Activated CD4-positive, alpha-beta T cell treated with anti-CD3 and anti-CD28 coated beads, Interleukin-2, amount 50 U/mL, for 24 hours (primary cell): ENCODE results near the gene PPIL1.
"Not testable (repeated sequence)": the region's sequence is repeated elsewhere in the genome, so short reads cannot be mapped to it uniquely, and the experiment has no call there.

ENCODE experiments used
- DNase-seq, 2 donors: peaks; one replicate each; pipeline ENCODE4 v3.0.0-alpha.2; 2020; ENCODE audit warnings: low read depth in 1 of 2, low spot score in 1 of 2

PPIL1 gene

DNA sequence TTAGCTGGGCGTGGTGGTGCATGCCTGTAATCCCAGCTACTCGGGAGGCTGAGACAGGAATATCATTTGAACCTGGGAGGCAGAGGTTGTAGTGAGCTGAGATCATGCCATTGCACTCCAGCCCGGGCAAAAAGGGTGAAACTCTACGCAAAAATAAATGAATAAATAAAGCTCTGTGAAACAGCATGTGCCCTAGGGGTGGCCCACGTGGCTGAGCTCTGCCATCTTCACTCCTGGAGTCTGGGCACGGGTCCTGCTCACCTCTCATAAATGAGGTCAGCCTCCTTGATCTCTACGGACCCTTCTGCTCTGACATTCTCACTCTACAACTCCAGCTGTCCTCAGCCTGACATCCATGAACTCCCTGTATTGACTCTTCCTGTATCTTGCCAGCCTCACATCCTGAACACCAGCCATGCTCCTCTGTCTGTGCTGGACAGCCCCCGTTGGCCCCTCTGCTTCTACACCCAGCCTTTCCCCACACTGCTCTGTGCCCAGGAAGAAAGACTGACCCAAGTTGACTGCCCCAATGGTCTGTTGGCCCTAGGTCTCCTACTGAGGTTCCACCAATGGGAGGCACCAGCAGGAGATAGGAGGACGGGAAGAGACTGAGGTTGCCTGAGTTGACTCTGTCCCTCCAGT lies 57.3 kb downstream of the PPIL1 start:
- no peak for DNase-seq

DNA sequence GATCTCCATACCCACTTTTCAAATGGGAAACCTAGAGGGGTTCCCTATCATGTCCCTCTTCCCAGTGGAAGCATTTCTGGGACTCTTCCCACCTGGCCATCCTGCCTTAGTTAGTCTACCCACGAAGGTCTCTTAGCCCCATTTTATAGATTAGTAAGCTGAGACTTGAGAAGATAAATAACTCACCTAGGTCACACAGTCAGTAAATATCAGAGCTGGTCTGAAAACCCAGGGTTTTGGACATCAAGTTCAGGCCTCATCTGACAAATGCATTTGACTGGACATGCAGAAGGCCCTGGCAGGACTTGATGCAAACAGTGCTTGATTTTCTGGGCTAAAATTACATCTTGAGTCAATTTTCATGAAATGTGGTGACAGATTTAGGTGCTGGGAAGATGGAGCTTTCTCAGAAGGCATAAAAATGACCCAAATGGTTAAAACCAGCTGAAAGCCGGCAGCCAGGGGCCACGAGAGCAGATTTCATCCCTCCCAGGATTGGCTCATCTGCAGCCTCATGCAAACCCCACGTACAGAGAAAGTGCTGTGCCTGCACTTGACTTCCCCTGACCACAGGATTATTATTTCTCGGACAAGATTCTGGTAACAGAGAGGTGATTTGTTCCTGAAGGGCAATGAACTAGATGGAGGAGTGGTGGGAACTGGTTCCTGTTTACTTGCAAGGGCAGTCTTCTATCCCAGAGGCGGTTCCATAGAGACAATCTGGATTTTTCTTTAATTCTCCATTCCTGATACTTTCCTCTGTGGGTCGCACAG lies 58.5 kb downstream of the PPIL1 start:
- DNase-seq = no peak

GRCh38 chr6:36814249-36814648 lies 60.4 kb downstream of the PPIL1 start:
- no peak for DNase-seq

DNA sequence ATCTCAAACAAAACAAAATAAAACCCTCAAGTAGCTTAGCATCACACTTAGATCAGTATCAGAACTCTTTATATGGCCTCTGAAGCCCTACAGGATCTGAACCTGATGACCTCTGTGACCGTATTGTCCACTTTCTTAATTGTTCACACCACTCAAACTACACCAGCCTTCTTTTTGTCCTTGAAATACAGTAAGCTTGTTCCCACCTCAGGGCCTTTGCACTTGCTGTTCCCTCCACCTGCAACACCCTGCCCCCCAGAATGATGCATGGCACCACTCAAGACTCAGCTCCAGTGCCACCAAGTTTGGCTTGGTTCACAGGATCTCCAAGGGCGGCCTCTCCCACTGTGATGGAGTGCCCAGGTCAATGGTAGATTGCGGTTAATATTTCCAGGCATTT lies 61.1 kb downstream of the PPIL1 start:
- no peak for DNase-seq

DNA sequence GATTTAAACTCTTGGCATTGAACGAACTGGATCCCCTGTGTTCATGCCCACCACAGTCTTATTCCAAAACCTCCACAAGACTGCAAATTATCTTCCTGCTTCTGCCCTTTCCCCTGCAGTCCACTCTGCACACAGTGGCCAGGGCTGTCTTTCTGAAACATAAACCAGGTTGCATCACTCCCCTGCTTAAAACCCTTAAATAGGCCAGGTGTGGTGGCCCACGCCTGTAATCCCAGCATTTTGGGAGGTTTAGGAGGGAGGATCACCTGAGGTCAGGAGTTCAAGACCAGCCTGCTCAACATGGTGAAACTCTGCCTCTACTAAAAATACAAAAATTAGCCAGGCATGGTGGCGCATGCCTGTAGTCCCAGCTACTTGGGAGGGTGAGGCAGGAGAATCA lies 61.6 kb downstream of the PPIL1 start:
- DNase-seq = not testable (repeated sequence)

GRCh38 chr6:36809941-36810803 lies 64.4 kb downstream of the PPIL1 start:
- no peak for DNase-seq

DNA sequence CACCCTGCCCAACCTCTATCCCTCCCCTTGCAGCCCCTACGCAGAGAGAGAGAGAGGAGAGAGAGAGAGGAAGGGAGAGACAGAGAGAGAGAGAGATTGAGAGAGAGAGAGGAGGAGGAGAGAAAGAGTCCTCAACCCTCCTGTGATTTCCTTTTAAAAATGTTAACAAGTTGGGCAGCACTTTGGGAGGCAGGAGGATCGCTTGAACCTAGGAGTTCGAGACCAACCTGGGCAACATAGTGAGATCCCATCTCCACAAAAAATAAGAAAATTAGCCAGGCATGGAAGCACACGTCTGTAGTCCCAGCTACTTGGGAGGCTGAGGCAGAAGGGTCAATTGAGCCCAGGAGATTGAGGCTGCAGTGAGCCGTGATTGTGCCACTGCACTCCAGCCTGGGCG lies 65.4 kb downstream of the PPIL1 start:
- DNase-seq = no peak

DNA sequence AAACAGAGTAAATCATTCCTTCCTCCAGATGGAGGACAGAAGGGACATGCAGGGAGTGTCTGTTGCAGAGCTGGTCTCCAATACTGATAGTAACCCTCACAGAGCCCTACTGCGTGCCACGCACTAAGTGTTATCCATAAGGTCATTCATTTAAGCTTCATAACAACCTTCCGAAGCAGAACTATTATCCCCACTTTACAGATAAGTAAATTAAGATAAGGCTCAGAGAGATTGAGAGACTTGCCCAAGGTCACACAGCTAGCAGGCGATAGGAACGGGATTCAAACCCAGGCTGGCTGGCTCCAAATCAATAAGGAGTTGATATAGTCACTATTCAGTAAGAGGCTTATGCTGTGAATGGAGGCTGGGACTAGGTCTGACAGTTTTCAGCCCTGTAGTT lies 66.0 kb downstream of the PPIL1 start:
- no peak for DNase-seq

GRCh38 chr6:36807750-36808149 lies 66.9 kb downstream of the PPIL1 start:
- no peak for DNase-seq

- no peak for DNase-seq
These were observed 67.5 kb downstream of the PPIL1 start for GRCh38 chr6:36807143-36807542.

- no peak for DNase-seq
These were observed 68.7 kb downstream of the PPIL1 start for GRCh38 chr6:36805917-36806316.

DNA sequence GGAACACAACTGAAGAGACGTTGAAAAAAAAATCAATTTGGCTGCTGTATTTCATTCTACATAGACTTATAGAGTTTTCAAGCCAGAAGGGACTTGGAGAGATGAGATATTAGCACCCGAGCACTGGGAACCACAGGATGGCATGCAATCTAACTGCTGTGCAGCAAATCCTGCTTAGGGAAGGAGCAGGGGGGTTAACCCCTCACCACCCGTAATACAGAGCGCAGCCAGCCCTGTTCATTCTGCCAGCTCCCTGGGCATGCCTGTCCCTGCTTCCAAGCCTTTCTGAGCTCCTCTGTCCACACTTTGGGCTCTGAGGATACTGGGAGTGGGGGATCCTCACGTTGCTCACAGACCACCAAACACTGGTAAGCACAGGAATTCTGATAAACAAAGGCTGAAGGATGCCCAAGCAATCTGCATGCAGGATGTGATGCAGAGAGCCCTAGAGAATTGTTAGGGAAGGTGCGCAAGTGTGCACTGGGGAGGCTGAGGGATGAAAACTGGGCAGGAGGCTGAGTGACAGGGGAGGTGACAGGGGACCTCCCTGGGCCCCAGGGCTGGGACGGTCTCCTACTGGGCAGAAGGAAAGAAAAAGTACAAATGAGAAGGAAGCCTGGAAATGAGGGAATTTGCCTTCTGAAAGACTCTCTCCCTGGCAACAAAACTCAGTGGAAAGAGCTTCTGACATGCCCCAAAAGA lies 69.4 kb downstream of the PPIL1 start:
- DNase-seq = no peak
